H1 (cell line): ENCODE measurements around the gene TEKT5. TPM values are rescaled to one million over a fixed set of nuclear protein-coding genes. Genes with fewer than 3 reads are reported as not detected.

Source experiments
- CTCF ChIA-PET: fragments of 300-600 bp; sonication (Branson Sonifier 250); formaldehyde crosslinking; loops from one replicate; lab custom pipeline; 2021; ENCODE audit not compliant: partially characterized antibody; lab: Charles Lee
- POLR2A ChIA-PET: fragments of 300-600 bp; sonication (Branson Sonifier 250); formaldehyde crosslinking; loops from one replicate; lab custom pipeline; 2021; ENCODE audit warnings: inconsistent platforms; ENCODE audit not compliant: partially characterized antibody; lab: Charles Lee
- DNase-seq, 2 experiments: peaks; one replicate each; pipeline versions ENCODE4 v3.0.0 to v3.0.0-alpha.2; 2010 to 2022; ENCODE audit warnings: low spot score in 2 of 2, low read depth in 1 of 2, mixed read lengths in 1 of 2
- FAIRE-seq: peaks from 2 replicates; lab custom pipeline; 2011; peaks lifted over from hg19 to GRCh38; lab: Jason Lieb, UNC
- H2AFZ ChIP-seq: 2 replicates; pipeline ENCODE4 v1.8.1; 2012; ENCODE audit warnings: low read length, inconsistent platforms
- H2AK5ac ChIP-seq: 2 replicates; pipeline ENCODE4 v1.6.1; 2013; ENCODE audit warnings: low read depth, low read length
- H2BK120ac ChIP-seq: replicated peaks from 2 replicates; pipeline ENCODE3; 2013; ENCODE audit warnings: low read depth, low read length, inconsistent platforms
- H2BK12ac ChIP-seq: 2 replicates; pipeline ENCODE4 v1.6.1; 2013; ENCODE audit warnings: low read depth, low read length
- H2BK15ac ChIP-seq: 2 replicates; pipeline ENCODE4 v1.6.1; 2013; ENCODE audit warnings: low read length
- H2BK20ac ChIP-seq: 2 replicates; pipeline ENCODE4 v1.6.1; 2013; ENCODE audit warnings: low read length
- H2BK5ac ChIP-seq: 2 replicates; pipeline ENCODE4 v1.6.1; 2013; ENCODE audit warnings: low read depth, low read length
- H3K14ac ChIP-seq: 2 replicates; pipeline ENCODE4 v1.6.1; 2013; ENCODE audit warnings: inconsistent platforms; ENCODE audit not compliant: insufficient read length
- H3K18ac ChIP-seq: 2 replicates; pipeline ENCODE4 v1.6.1; 2013; ENCODE audit warnings: low read length; ENCODE audit errors: extremely low read depth
- H3K23ac ChIP-seq: 2 replicates; pipeline ENCODE4 v1.6.1; 2013; ENCODE audit warnings: inconsistent platforms; ENCODE audit not compliant: insufficient read length
- H3K23me2 ChIP-seq: 2 replicates; pipeline ENCODE4 v1.6.1; 2013; ENCODE audit warnings: low read depth, low read length
- H3K27ac ChIP-seq: 2 replicates; pipeline ENCODE4 v1.6.1; 2011; ENCODE audit warnings: low read depth, low read length, inconsistent platforms
- H3K27me3 ChIP-seq, 4 experiments: replicated peaks in 1 of 4; 1 replicate in 1 of 4; 2 replicates in 3 of 4; pipeline versions ENCODE4 v1.6.1 to v1.8.1; 2011 to 2013; ENCODE audit warnings: low read length in 3 of 4, mild to moderate bottlenecking in 3 of 4, inconsistent platforms in 2 of 4, mixed read lengths in 2 of 4, moderate library complexity in 1 of 4; ENCODE audit not compliant: control insufficient read depth in 3 of 4, insufficient read depth in 3 of 4; ENCODE audit errors: extremely low read depth in 1 of 4
- H3K36me3 ChIP-seq, 4 experiments: 2 replicates each; pipeline versions ENCODE4 v1.6.1 to v1.8.1; 2011 to 2013; ENCODE audit warnings: mild to moderate bottlenecking in 4 of 4, low read length in 3 of 4, moderate library complexity in 2 of 4, control low read depth in 1 of 4, inconsistent platforms in 1 of 4; ENCODE audit not compliant: insufficient read depth in 4 of 4, control insufficient read depth in 2 of 4
- H3K4ac ChIP-seq: replicated peaks from 2 replicates; pipeline ENCODE3; 2013; ENCODE audit warnings: low read length, low read depth, mixed read lengths, inconsistent platforms; ENCODE audit not compliant: insufficient read length
- H3K4me1 ChIP-seq, 4 experiments: replicated peaks in 1 of 4; 1 replicate in 1 of 4; 2 replicates in 3 of 4; pipeline versions ENCODE4 v1.6.1 to v1.8.1; 2011 to 2013; ENCODE audit warnings: low read length in 3 of 4, inconsistent platforms in 2 of 4, mixed read lengths in 1 of 4; ENCODE audit not compliant: insufficient read depth in 4 of 4, control insufficient read depth in 3 of 4
- H3K4me2 ChIP-seq, 2 experiments: 2 replicates each; pipeline versions ENCODE4 v1.6.1 to v1.8.1; 2011 to 2013; ENCODE audit warnings: low read depth in 2 of 2, low read length in 2 of 2, control low read depth in 1 of 2, inconsistent platforms in 1 of 2, mild to moderate bottlenecking in 1 of 2; ENCODE audit not compliant: insufficient read depth in 1 of 2
- H3K4me3 ChIP-seq, 4 experiments: fragments of 200-600, 300-600 bp in 1 of 4; sonication (generic), shearing (Covaris generic), sonication (Bioruptor Twin) in 1 of 4; 2 replicates each; pipeline versions ENCODE4 v1.5.1 to v1.8.1; 2011 to 2016; ENCODE audit warnings: low read length in 4 of 4, low read depth in 3 of 4, control low read depth in 2 of 4, inconsistent platforms in 2 of 4, mild to moderate bottlenecking in 2 of 4, mixed read lengths in 1 of 4, moderate library complexity in 1 of 4; ENCODE audit not compliant: insufficient read depth in 2 of 4; ENCODE audit errors: extremely low read depth in 1 of 4
- H3K56ac ChIP-seq: replicated peaks from 2 replicates; pipeline ENCODE3; 2013; ENCODE audit warnings: low read depth, mild to moderate bottlenecking, mixed read lengths, low read length, inconsistent platforms; ENCODE audit not compliant: insufficient read length
- H3K79me1 ChIP-seq: 2 replicates; pipeline ENCODE4 v1.6.1; 2013; ENCODE audit warnings: low read depth, low read length, control low read depth
- H3K79me2 ChIP-seq, 2 experiments: 2 replicates each; pipeline versions ENCODE4 v1.6.1 to v1.8.1; 2012 to 2013; ENCODE audit warnings: low read length in 2 of 2, mild to moderate bottlenecking in 2 of 2, inconsistent platforms in 1 of 2; ENCODE audit not compliant: insufficient read depth in 2 of 2, control insufficient read depth in 1 of 2
- H3K9ac ChIP-seq, 4 experiments: replicated peaks in 1 of 4; 1 replicate in 1 of 4; 2 replicates in 3 of 4; pipeline versions ENCODE4 v1.6.1 to v1.8.1; 2011 to 2013; ENCODE audit warnings: low read depth in 3 of 4, low read length in 3 of 4, control low read depth in 2 of 4, mild to moderate bottlenecking in 2 of 4, moderate library complexity in 2 of 4, inconsistent platforms in 1 of 4; ENCODE audit errors: extremely low read depth in 1 of 4
- H3K9me3 ChIP-seq, 2 experiments: 2 replicates each; pipeline versions ENCODE4 v1.6.1 to v1.8.1; 2012 to 2013; ENCODE audit warnings: mild to moderate bottlenecking in 2 of 2, moderate library complexity in 2 of 2, control low read depth in 1 of 2, inconsistent platforms in 1 of 2, low read depth in 1 of 2, low read length in 1 of 2, mixed read lengths in 1 of 2; ENCODE audit not compliant: insufficient read depth in 2 of 2
- H4K20me1 ChIP-seq, 2 experiments: replicated peaks in 1 of 2; 2 replicates each; pipeline versions ENCODE3 to v1.8.1; 2011 to 2013; ENCODE audit warnings: inconsistent platforms in 2 of 2, low read length in 2 of 2, mild to moderate bottlenecking in 1 of 2; ENCODE audit not compliant: insufficient read depth in 2 of 2, control insufficient read depth in 1 of 2
- H4K5ac ChIP-seq: 2 replicates; pipeline ENCODE4 v1.6.1; 2013; ENCODE audit warnings: low read length, low read depth, mixed read lengths, inconsistent platforms; ENCODE audit not compliant: insufficient read length
- H4K8ac ChIP-seq: 2 replicates; pipeline ENCODE4 v1.8.0; 2013; ENCODE audit warnings: mild to moderate bottlenecking, moderate library complexity, low read length, inconsistent platforms; ENCODE audit not compliant: insufficient read depth; ENCODE audit errors: extremely low read depth
- H4K91ac ChIP-seq: replicated peaks from 2 replicates; pipeline ENCODE3; 2013; ENCODE audit warnings: low read length, mixed read lengths, inconsistent platforms; ENCODE audit not compliant: insufficient read length
- CHD2 ChIP-seq: IDR thresholded peaks from 2 replicates; pipeline ENCODE4 v1.6.1; 2012; ENCODE audit warnings: low read length, improper control_type of control experiment
- GABPA ChIP-seq: IDR thresholded peaks from 2 replicates; pipeline ENCODE4 v1.6.1; 2011; ENCODE audit warnings: mild to moderate bottlenecking, low read length, moderate library complexity, borderline replicate concordance; ENCODE audit not compliant: insufficient read depth
- HDAC2 ChIP-seq, 2 experiments: fragments of 300-600 bp in 1 of 2; sonication (generic) in 1 of 2; IDR thresholded peaks; 2 replicates each; pipeline ENCODE4 v1.6.1; 2011 to 2012; ENCODE audit warnings: low read depth in 2 of 2, low read length in 2 of 2, mild to moderate bottlenecking in 2 of 2, moderate library complexity in 2 of 2, borderline replicate concordance in 1 of 2, inconsistent platforms in 1 of 2
- KDM1A ChIP-seq: fragments of 200-600, 300-600 bp; sonication (generic); IDR thresholded peaks from 2 replicates; pipeline ENCODE4 v1.7.1; 2016; ENCODE audit warnings: mild to moderate bottlenecking, low read length, borderline replicate concordance
- POLR2AphosphoS5 ChIP-seq: IDR thresholded peaks from 2 replicates; pipeline ENCODE4 v1.6.1; 2011; ENCODE audit warnings: low read depth, low read length
- SIN3A ChIP-seq, 2 experiments: IDR thresholded peaks in 1 of 2; conservative IDR thresholded peaks in 1 of 2; 2 replicates each; pipeline ENCODE4 v1.6.1; 2011 to 2012; ENCODE audit warnings: low read length in 2 of 2, improper control_type of control experiment in 1 of 2, low read depth in 1 of 2, mild to moderate bottlenecking in 1 of 2
- SRF ChIP-seq: IDR thresholded peaks from 2 replicates; pipeline ENCODE4 v1.6.1; 2011; ENCODE audit warnings: mild to moderate bottlenecking, low read depth, low read length, moderate library complexity
- TAF1 ChIP-seq: IDR thresholded peaks from 2 replicates; pipeline ENCODE4 v1.6.1; 2011; ENCODE audit warnings: mild to moderate bottlenecking, low read depth, low read length
- TAF7 ChIP-seq: optimal IDR thresholded peaks from 2 replicates; pipeline ENCODE3; 2011; ENCODE audit warnings: low read depth, mild to moderate bottlenecking, inconsistent platforms, low read length, moderate library complexity, borderline replicate concordance
- TEAD4 ChIP-seq: IDR thresholded peaks from 2 replicates; pipeline ENCODE4 v1.6.1; 2012; ENCODE audit warnings: low read depth, low read length, inconsistent platforms, mixed read lengths
- ZNF274 ChIP-seq: IDR thresholded peaks from 2 replicates; pipeline ENCODE4 v1.7.0; 2012; ENCODE audit warnings: low read length, borderline replicate concordance; ENCODE audit errors: extremely low read depth
- WGBS, 2 experiments: shearing (Covaris generic) in 1 of 2; methylation state at CpG; one replicate each; pipeline versions ENCODE4 v1.1.6 to v1.1.7; 2013 to 2015; ENCODE audit warnings: low lambda C conversion rate in 2 of 2, mixed read lengths in 2 of 2, inconsistent platforms in 1 of 2, low coverage in 1 of 2, missing lambda C conversion rate in 1 of 2; ENCODE audit not compliant: insufficient replicate concordance in 2 of 2, insufficient coverage in 1 of 2, insufficient read length in 1 of 2; ENCODE audit errors: extremely low coverage in 1 of 2, missing lambda C conversion rate in 1 of 2; 5-methylcytosine and 5-hydroxymethylcytosine counted together
- polyA plus RNA-seq, 7 experiments: library from polyadenylated mRNA; depleted of rRNA in 3 of 7; stranded (reverse) in 5 of 7; unstranded in 2 of 7; fragments of >200 nt in 5 of 7; fragments of 200-250 nt in 2 of 7; gene quantifications; 1 replicate in 5 of 7; 2 replicates in 1 of 7; 4 replicates in 1 of 7; pipeline versions ENCODE4 v1.2.1 to v1.2.3, GENCODE V29; 2011 to 2013; ENCODE audit warnings: missing spikeins in 2 of 7, mixed read lengths in 2 of 7
- total RNA-seq: library from RNA; stranded (reverse); fragmentation: NEBNext Ultra II Directional; extraction: Animal tissue kit (Norgen Biotek cat#: 25700); gene quantifications from 2 replicates; pipeline ENCODE4 v1.2.1, GENCODE V29; 2021

Gene TEKT5
- total and polyA plus RNA-seq, 2 of the 8 experiments (the other 6 are each of a cell fraction or from before 2014, with no cell fraction given): 0.95 TPM; not detected in 1

DNA sequence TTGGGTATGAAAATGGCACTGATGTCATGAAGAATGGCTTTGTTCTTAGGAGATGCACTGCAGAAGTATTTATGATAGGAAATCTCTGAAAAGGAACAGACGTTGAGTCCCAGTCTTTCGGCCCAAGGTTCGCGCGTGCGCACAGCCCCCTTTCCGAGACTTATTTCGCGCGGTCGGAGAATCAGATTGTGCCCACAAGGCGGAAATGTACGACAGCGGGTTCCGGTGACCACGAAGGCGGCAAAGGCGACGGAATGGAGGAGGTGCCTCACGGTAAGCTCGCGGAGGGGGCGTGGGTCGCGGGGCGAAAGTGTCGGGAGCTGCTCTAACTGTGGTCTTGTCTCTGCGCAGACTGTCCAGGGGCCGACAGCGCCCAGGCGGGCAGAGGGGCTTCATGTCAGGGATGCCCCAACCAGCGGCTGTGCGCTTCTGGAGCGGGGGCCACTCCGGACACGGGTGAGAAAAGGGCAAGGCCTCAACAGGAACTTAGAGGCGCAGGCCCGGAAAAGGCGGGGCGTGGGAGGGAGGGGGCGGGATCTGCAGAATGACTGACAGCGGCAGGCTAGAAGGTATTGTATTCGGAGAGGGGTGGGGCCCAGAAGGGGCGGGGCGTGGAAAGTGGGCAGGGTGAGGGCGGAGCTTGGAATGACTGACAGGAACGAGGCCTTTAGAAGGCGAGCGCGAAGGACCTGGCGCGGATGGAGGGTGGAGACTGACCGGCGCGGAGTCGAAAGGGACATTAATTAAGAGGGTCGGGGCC is 49.1 kb upstream of the TEKT5 start, which contains the start of gene NUBP1:
TSS of gene NUBP1 (plus strand) at position 233 of the 760 bp plus-strand sequence. CDS start at position 255, 22 bp downstream.
- Histone ChIP-seq H2BK12ac (no peak within 1 kb of the TSS), H3K4me3 (peak within 1 kb of the TSS; percentile 54 to 81 (median 73)), H3K23ac (no peak within 1 kb of the TSS), H3K4me1 (peaks cover 0 to 4% (median 2%) of the 10 kb centered on the region in 4 experiments; a peak in 5 of 7 replicates), H3K14ac (no peak within 1 kb of the TSS), H3K79me2 (no peaks in the 10 kb centered on the region), H3K36me3 (peaks cover 0 to 6% (median 0%) of the 10 kb centered on the region in 4 experiments; a peak in 2 of 8 replicates), H4K5ac (peak within 1 kb of the TSS; percentile 92), H2BK120ac (no peak within 1 kb of the TSS), H3K9me3 (no peaks in the 10 kb centered on the region), H3K79me1 (no peaks in the 10 kb centered on the region), H2BK5ac (peak within 1 kb of the TSS; percentile 97), H2BK15ac (no peak within 1 kb of the TSS), H3K27ac (peak within 1 kb of the TSS; percentile 89; the same call in 1 of the 2 replicates), H4K91ac (peak within 1 kb of the TSS; percentile 97), H3K9ac (peak within 1 kb of the TSS; percentile 67 to 87 (median 76)), H3K56ac (peak within 1 kb of the TSS; percentile 66), H3K23me2 (peaks cover 4% of the 10 kb centered on the region; the same call in 1 of the 2 replicates), H3K27me3 (no peaks in the 10 kb centered on the region), H2AFZ (peak within 1 kb of the TSS; percentile 97), H3K18ac (peak within 1 kb of the TSS; percentile 95), H4K20me1 (no peaks in the 10 kb centered on the region), H4K8ac (peak within 1 kb of the TSS; percentile 93; the same call in 1 of the 2 replicates), H2AK5ac (no peak within 1 kb of the TSS), H3K4ac (no peak within 1 kb of the TSS), H3K4me2 (peak within 1 kb of the TSS; percentile 68 to 95), H2BK20ac (no peak within 1 kb of the TSS)
- peak; percentile 98 to 100 for DNase-seq
- 2% methylated on average over 38 of the region's 57 CpGs; no CpG with 5 or more reads in 1 of the 2 experiments for WGBS, 2 experiments
- no peak for FAIRE-seq
- ChIA-PET POLR2A (interaction anchor here (0.6 to 1.3 kb wide), 12 partner anchors 9 to 1434 kb away, joined by 3 to 5 read pairs (median 3); no protein-coding TSS in a partner anchor), CTCF (interaction anchor here (0.6 to 3.0 kb wide), 9 partner anchors 10 to 395 kb away, joined by 3 to 12 read pairs (median 4); partner anchors contain the start of gene CIITA)
- TF ChIP-seq SRF: no peak
- no peak for TF ChIP-seq CHD2
- TF ChIP-seq GABPA: peak; percentile 42; the same call in 1 of the 2 replicates
- TF ChIP-seq TAF1: peak; percentile 73
- TF ChIP-seq ZNF274: no peak
- no peak for TF ChIP-seq TEAD4
- peak; percentile 45 to 69; a peak in 1 of 4 replicates for TF ChIP-seq SIN3A (conservative IDR thresholded peaks at IDR 0.05 in 1 of 2, IDR thresholded peaks at IDR 0.05 in 1 of 2; ENCODE audit: low read depth in 1 of 2, low read length in 2 of 2)
- peak; percentile 35 for TF ChIP-seq TAF7
- peak; percentile 85 for TF ChIP-seq POLR2AphosphoS5
- peak; percentile 61 to 82; a peak in 1 of 4 replicates for TF ChIP-seq HDAC2 (IDR thresholded peaks at IDR 0.05; ENCODE audit: borderline replicate concordance in 1 of 2, low read depth in 2 of 2, low read length in 2 of 2)
- TF ChIP-seq KDM1A: no peak
